Myocyte (in vitro differentiated cells): ENCODE data around the gene GPS2. TPM values are rescaled to one million over a fixed set of nuclear protein-coding genes. Genes with fewer than 3 reads are reported as not detected.
A peak's percentile ranks its signal among the peaks of the same experiment; 100 is the strongest.
"Not testable (repeated sequence)": the region's sequence is repeated elsewhere in the genome, so short reads cannot be mapped to it uniquely, and the experiment has no call there.

Source experiments
- DNase-seq: peaks from one replicate; pipeline ENCODE4 v3.0.0-alpha.2; 2012; ENCODE audit warnings: low read depth
- total RNA-seq: library from RNA; depleted of rRNA; stranded (reverse); fragments of >200 nt; gene quantifications from 2 replicates; pipeline ENCODE4 v1.2.3, GENCODE V29; 2014

Gene GPS2
- total RNA-seq, 1 donor from 2014 or later: 92.2 TPM

GRCh38 chr17:7337600-7337999, 22.4 kb upstream of the GPS2 start:
- DNase-seq: not testable (repeated sequence)

- no peak for DNase-seq
Measured at GRCh38 chr17:7336240-7337175, 21.3 kb upstream of the GPS2 start, which contains the start of gene ACAP1. Gene ACAP1, plus strand, starts transcription at chr17:7336529. Its CDS starts 206 bp downstream, at chr17:7336735.

DNA sequence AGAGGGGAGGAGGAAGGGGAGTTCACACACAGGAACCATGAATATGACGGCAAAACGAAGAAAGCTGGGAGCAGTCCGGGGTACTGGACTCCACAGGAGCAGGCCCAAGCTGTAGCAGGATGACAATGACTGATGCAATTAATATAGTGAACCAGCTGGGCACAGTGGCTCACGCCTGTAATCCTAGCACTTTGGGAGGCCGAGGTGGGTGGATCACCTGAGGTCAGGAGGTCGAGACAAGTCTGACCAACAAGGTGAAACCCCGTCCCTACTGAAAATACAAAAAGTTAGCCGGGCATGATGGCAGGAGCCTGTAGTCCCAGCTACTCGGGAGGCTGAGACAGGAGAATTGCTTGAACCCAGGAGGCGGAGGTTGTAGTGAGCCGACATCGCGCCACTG, 20.6 kb upstream of the GPS2 start:
- DNase-seq: not testable (repeated sequence)

DNA sequence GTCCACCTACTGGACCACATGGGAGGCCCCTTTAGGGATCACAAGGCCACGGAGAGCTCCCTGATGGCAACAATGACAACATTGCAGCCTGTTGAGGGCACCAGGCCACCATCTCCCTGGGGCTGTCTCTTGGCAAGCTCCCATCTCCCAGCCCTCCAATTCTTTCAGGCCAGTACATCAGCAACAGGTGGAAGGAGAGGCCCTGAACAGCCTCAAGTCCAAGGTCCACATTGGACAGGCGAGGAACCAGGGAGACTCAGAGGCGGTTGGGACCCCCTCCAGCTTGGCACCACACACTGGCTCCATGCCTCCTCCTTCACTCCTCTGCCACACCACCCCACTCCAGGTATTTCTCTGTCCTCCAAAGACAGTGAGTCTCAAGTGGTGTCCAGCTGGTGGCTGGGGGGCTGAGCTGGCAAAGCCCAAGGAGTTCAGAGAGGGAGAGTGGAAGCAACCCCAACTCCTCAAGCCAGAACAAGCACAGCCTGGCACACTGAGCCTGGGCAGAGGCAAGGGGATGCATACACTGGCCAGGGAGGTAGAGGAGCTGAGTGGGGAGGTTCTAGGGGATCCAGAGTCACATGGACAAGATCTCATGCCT, 19.9 kb upstream of the GPS2 start:
- DNase-seq: no peak

DNA sequence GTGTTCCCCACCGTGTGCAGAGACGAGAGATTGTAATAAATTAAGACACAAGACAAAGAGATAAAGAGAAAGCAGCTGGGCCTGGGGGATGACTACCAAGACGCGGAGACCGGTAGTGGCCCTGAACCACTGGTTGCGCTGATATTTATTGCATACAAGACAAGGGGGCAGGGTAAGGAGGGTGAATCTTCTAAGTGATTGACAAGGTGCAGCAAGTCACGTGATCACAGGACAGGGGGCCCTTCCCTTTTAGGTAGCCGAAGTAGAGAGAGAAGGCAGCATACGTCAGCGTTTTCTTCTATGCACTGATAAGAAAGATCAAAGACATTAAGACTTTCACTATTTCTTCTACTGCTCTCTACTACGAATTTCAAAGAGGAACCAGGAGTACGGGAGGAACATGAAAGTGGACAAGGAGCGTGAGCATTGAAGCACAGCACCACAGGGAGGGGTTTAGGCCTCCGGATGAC, 17.5 kb upstream of the GPS2 start:
- DNase-seq: not testable (repeated sequence)

DNA sequence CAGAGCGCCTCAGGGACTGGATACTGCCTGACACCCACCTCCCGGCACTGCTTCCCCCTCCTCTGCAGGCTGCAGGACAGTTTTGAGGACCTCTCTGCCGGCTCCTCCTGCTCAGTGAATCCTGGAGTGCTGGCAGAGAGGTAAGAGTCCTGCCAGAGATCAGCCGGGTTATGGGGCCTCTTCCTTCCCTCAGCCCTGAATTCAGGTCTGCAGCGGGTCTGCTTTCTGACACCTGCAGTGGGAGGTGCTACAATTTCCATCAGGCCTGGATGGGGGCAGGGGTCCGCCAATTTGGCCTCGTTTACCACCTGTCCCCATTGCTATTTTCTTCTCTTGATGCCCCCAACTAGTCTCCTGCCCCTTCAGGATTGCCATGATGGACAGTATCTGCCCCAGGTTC, 17.0 kb upstream of the GPS2 start:
- DNase-seq: no peak

DNA sequence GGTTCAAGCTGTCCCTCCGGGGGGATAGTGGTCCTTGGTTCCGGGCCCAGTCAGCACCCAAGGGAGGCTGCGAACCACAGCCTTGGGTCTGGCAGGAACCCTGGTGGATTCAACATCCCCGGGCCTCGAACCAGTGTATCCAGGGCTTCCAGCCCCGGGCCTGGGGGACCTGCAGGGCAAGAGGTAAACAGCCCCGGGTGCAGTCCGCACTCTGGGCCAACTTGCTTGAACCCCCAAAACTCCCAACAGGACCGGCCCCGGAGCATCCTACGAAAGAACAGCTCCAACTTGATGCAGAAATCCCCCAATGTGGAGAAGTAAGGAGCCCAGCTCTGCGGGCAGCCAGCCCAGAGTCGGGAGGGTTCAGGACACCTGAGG, 15.5 kb upstream of the GPS2 start:
- DNase-seq: no peak

GRCh38 chr17:7329997-7330637, 15.0 kb upstream of the GPS2 start:
- peak; percentile 86 for DNase-seq

- peak; percentile 100 for DNase-seq
Measured at GRCh38 chr17:7329374-7329996, 14.3 kb upstream of the GPS2 start.

- no peak for DNase-seq
Measured at GRCh38 chr17:7328840-7329373, 13.7 kb upstream of the GPS2 start, which contains the start of gene NEURL4. Gene NEURL4, minus strand, starts transcription at chr17:7329335. Its CDS starts 23 bp downstream, at chr17:7329312.

DNA sequence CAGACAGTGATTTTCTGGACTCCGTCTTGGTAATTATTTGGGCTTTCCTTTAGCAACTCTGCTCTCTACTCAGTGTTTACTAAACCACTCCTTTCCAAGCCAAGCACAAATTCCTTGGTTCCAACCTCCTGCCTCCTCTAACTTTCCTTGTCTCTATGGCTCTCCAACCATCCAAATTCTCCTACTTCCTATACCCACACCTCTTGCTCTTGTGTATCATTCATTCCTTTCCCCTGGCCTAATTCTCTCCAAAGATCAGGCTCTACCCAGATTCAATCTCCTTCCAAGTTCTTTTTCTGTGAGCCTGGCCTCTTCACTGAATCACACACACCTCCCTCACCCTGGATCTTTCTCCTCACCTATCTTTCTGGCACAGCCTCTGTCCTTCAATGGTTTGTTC, 12.8 kb upstream of the GPS2 start:
- no peak for DNase-seq

DNA sequence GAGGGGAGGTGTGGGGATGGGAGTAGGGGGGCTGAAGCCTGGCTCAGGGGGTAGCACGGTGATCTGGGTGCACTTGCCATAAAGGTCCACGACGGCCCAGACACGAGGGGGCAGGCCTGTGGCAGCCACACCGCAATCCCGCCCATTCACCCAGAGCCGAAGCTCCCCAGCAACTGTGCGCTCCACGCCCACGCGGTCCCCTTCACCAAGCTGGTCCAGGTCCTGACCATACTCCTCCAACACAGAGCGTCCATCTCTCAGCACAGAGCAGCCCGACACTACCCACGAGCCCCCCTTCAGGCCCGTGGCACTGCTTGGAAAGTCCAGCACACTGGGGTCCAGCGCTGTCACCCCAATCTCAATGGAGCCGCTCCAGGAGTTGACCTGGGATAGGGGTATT, 12.3 kb upstream of the GPS2 start:
- no peak for DNase-seq

- DNase-seq: no peak
Measured at GRCh38 chr17:7327056-7327455, 11.9 kb upstream of the GPS2 start.

DNA sequence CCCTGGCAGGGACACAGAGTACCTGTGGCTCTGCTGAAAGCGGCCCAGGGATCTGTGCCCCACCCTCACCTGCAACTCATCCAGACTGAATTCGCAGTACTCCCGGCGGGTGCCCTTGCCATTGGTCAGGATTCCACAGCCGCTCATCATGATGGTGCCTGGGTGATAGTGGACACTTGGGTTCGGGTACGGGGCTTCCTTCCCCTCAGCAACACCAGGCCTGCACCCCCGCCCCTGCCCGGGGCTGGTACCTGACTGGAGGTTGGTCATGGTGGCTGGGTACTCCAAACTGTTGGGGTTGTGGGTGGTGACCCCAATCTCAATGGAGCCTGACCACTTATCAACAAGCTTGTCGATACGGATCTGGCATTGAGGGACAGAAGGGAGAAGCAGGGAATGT, 11.0 kb upstream of the GPS2 start:
- DNase-seq: no peak

DNA sequence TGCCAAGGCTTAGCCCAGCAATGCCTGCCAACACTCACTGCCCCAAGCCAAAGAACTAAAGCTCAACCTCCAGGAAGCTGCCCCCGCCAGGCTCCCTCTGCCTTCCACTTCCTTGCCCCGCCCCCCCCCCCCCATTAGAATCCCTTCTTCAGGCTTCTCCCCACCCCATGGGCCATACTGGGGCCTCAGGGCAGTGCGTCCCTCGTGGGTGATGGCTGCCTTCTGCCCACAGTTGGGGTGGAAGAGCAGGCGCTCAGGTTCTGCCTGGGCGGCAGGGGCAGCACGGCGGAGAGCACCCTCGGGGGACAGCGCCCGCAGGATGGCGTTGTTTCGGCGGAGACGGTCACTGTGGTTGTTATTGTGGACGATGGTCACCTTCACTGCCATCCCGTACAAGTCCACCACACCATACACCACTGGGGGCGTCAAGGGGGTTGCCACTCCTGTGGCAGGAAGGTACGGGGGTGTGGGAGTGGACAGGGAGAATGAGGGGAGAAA, 9.9 kb upstream of the GPS2 start:
- no peak for DNase-seq

DNA sequence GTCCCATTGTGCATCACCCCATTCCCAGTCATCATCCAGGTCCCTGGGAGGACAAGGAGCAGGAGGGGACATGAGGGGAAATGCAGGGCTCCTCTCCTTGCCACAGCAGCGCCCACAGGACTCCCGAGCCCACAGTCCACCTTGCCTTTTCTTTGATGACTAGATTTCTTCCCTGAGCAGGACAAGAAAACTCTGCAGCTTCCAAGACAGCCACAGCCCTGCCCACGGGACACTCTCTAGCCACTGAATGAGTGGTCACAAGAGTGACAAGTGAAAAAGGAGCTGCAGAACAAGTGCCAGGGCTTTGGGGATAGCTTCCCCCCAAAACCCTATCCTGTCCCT, 9.2 kb upstream of the GPS2 start:
- no peak for DNase-seq

DNA sequence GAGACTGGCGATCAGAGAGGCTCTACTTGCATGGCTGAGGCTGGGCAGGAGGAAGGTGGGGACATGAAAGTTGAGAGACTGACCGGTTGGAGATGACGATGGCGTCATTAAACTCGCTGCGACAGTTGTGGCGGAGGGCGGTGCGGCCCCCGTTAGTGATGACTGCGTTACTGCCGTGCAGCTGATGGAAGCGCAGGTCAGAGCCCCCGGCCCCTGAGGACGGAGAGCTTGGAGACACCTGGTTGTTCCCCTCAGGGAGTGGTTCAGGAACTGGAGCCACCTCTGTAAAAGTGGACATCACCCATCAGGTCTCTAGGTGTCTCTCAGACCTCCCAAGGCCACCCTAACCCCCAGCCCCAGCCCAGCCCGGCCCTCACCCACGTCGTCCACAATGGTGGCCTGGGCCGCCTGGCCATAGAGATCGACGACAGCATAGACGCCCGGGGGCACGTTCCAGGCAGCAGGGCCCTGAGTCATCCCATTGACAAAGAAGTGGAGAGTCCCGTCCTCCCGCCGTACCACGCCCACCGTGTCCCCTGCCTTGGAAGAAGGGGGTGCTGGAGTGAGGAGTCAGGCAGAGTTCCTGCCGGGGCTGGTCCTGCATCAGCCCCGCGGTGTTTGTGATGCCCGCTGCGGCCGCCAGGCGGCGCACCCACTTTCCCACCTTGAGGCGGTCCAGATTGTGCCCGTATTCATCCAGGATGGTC, 8.7 kb upstream of the GPS2 start:
- peak; percentile 30 for DNase-seq

- DNase-seq: no peak
Measured at GRCh38 chr17:7322520-7323194, 7.5 kb upstream of the GPS2 start.

GRCh38 chr17:7321466-7321865, 6.3 kb upstream of the GPS2 start:
- DNase-seq: no peak
